GM18508 (cell line): ENCODE data around the gene SMG6.

ENCODE experiments used
- ATAC-seq: cut with Tn5 transposase; IDR thresholded peaks from one replicate; pipeline ENCODE4 v1.9.1; 2021; ENCODE audit warnings: moderate number of reproducible peaks; ENCODE audit not compliant: insufficient read depth, unreplicated experiment

Gene SMG6

GRCh38 chr17:2042390-2042847 is 261.2 kb downstream of the SMG6 start:
- no peak for ATAC-seq

GRCh38 chr17:2041561-2042389 is 261.8 kb downstream of the SMG6 start, which contains the start of gene OVCA2:
Gene OVCA2, plus strand, starts transcription at chr17:2042022. Its CDS starts 26 bp downstream, at chr17:2042048.
- ATAC-seq = peak; percentile 59

GRCh38 chr17:2040942-2041560 is 262.5 kb downstream of the SMG6 start:
- no peak for ATAC-seq

GRCh38 chr17:2040219-2040827 is 263.3 kb downstream of the SMG6 start:
- no peak for ATAC-seq

GRCh38 chr17:2037155-2037554 is 266.4 kb downstream of the SMG6 start:
- no peak for ATAC-seq

GRCh38 chr17:2035541-2036488 is 267.8 kb downstream of the SMG6 start:
- no peak for ATAC-seq

- ATAC-seq = no peak
Observed at GRCh38 chr17:2034806-2035540, 268.6 kb downstream of the SMG6 start.

- no peak for ATAC-seq
Observed at GRCh38 chr17:2034157-2034556, 269.4 kb downstream of the SMG6 start.

- ATAC-seq = no peak
Observed at GRCh38 chr17:2033153-2033552, 270.4 kb downstream of the SMG6 start.

GRCh38 chr17:2030779-2031163 is 272.8 kb downstream of the SMG6 start:
- ATAC-seq = no peak

GRCh38 chr17:2029911-2030778 is 273.4 kb downstream of the SMG6 start, which contains the start of gene DPH1:
Gene DPH1, plus strand, starts transcription at chr17:2030153. Its CDS starts 17 bp downstream, at chr17:2030170.
- no peak for ATAC-seq

- ATAC-seq = no peak
Observed at GRCh38 chr17:2028737-2029136, 274.8 kb downstream of the SMG6 start.

GRCh38 chr17:2028234-2028614 is 275.4 kb downstream of the SMG6 start:
- no peak for ATAC-seq

- ATAC-seq = no peak
Observed at GRCh38 chr17:2027528-2028233, 275.9 kb downstream of the SMG6 start.

- no peak for ATAC-seq
Observed at GRCh38 chr17:2025622-2026309, 277.8 kb downstream of the SMG6 start.

GRCh38 chr17:2025220-2025621 is 278.4 kb downstream of the SMG6 start, which contains the start of gene RTN4RL1:
Gene RTN4RL1, minus strand, starts transcription at chr17:2025334. Its CDS starts 469 bp downstream, at chr17:2024865.
- no peak for ATAC-seq

GRCh38 chr17:2024572-2025219 is 278.9 kb downstream of the SMG6 start:
- no peak for ATAC-seq
